GM18907 (cell line): ENCODE data around the gene REG4.

Experiments used
- ATAC-seq: cut with Tn5 transposase; IDR thresholded peaks from one replicate; pipeline ENCODE4 v1.9.1; 2021; ENCODE audit warnings: mild to moderate bottlenecking, moderate library complexity; ENCODE audit not compliant: unreplicated experiment

Gene REG4

GRCh38 chr1:119781434-119782210, 29.6 kb downstream of the REG4 start:
- ATAC-seq, result no peak

GRCh38 chr1:119779869-119780356, 31.3 kb downstream of the REG4 start:
- no peak for ATAC-seq

- no peak for ATAC-seq
These were observed 32.2 kb downstream of the REG4 start for GRCh38 chr1:119778886-119779560.

GRCh38 chr1:119778359-119778758, 32.9 kb downstream of the REG4 start:
- no peak for ATAC-seq

- no peak for ATAC-seq
These were observed 36.3 kb downstream of the REG4 start for GRCh38 chr1:119774746-119775490.

GRCh38 chr1:119773711-119774241, 37.5 kb downstream of the REG4 start:
- no peak for ATAC-seq

- ATAC-seq, result no peak
These were observed 39.0 kb downstream of the REG4 start for GRCh38 chr1:119772298-119772697.

- no peak for ATAC-seq
These were observed 39.5 kb downstream of the REG4 start for GRCh38 chr1:119771770-119772169.

GRCh38 chr1:119771016-119771415, 40.2 kb downstream of the REG4 start:
- ATAC-seq, result no peak

- ATAC-seq, result no peak
These were observed 42.5 kb downstream of the REG4 start, which contains the start of gene HMGCS2 for GRCh38 chr1:119768778-119769177. TSS of gene HMGCS2 (minus strand) at chr1:119768905. CDS start at chr1:119768844, 61 bp downstream.

GRCh38 chr1:119767486-119767885, 43.8 kb downstream of the REG4 start:
- no peak for ATAC-seq

- ATAC-seq, result no peak
These were observed 44.9 kb downstream of the REG4 start for GRCh38 chr1:119766374-119766794.

- ATAC-seq, result no peak
These were observed 47.0 kb downstream of the REG4 start for GRCh38 chr1:119764220-119764619.

- no peak for ATAC-seq
These were observed 48.3 kb downstream of the REG4 start for GRCh38 chr1:119762953-119763352.

GRCh38 chr1:119762409-119762808, 48.9 kb downstream of the REG4 start:
- ATAC-seq, result no peak

- no peak for ATAC-seq
These were observed 52.7 kb downstream of the REG4 start for GRCh38 chr1:119758584-119758983.

- ATAC-seq, result no peak
These were observed 58.7 kb downstream of the REG4 start for GRCh38 chr1:119752592-119752991.

GRCh38 chr1:119748040-119748439, 63.2 kb downstream of the REG4 start:
- no peak for ATAC-seq

GRCh38 chr1:119747451-119747850, 63.8 kb downstream of the REG4 start:
- no peak for ATAC-seq

- no peak for ATAC-seq
These were observed 66.2 kb downstream of the REG4 start for GRCh38 chr1:119745034-119745433.

- ATAC-seq, result no peak
These were observed 66.7 kb downstream of the REG4 start for GRCh38 chr1:119744598-119744942.
